ENCODE results near the gene SSR1. TPM values are rescaled to one million over a fixed set of nuclear protein-coding genes. Genes with fewer than 3 reads are reported as not detected.
A peak's percentile ranks its signal among the peaks of the same experiment; 100 is the strongest.
"Not testable (repeated sequence)": the region's sequence is repeated elsewhere in the genome, so short reads cannot be mapped to it uniquely, and the experiment has no call there.

SSR1 gene
- total and polyA plus RNA-seq, 2 donors (not counting 1 experiment from before 2014, with no cell fraction given) = 65.6 to 237 TPM

- Histone ChIP-seq H3K9ac (ENCODE audit: insufficient read depth, low read length) (no peak overlapping the region), H3K36me3 (ENCODE audit: control insufficient read depth, insufficient read depth, low read length) (no peaks in the 10 kb centered on the region), H3K9me3 (ENCODE audit: control insufficient read depth, insufficient read depth, low read depth, low read length) (no peaks in the 10 kb centered on the region), H4K20me1 (ENCODE audit: control insufficient read depth, extremely low read depth, insufficient read depth, low read length) (no peaks in the 10 kb centered on the region), H3K27ac (ENCODE audit: insufficient read depth, low read length) (no peak overlapping the region), H3K4me1 (ENCODE audit: control insufficient read depth, extremely low read depth, insufficient read depth, low read length) (peaks cover 5% of the 10 kb centered on the region), H3K4me2 (ENCODE audit: extremely low read depth, insufficient read depth, low read length) (peak overlapping the region; percentile 25), H3K79me2 (ENCODE audit: control insufficient read depth, insufficient read depth, low read length) (no peaks in the 10 kb centered on the region), H2AFZ (ENCODE audit: low read length) (no peak overlapping the region), H3K27me3 (ENCODE audit: control insufficient read depth, insufficient read depth, low read length) (no peaks in the 10 kb centered on the region), H3K4me3 (replicated peaks in 1 of 4; ENCODE audit: control extremely low read depth in 1 of 4, insufficient read depth in 1 of 4, low read depth in 3 of 4, low read length in 4 of 4) (no peak overlapping the region)
- DNase-seq (ENCODE audit: low read depth in 2 of 2) = peak; percentile 89 to 96
- TF ChIP-seq EZH2 (IDR thresholded peaks at IDR 0.05; ENCODE audit: low read length, missing control alignments) (no peak), CTCF (conservative IDR thresholded peaks at IDR 0.05 in 1 of 2, IDR thresholded peaks at IDR 0.05 in 1 of 2; ENCODE audit: low read depth in 1 of 2, low read length in 2 of 2) (no peak)
These were observed 45.4 kb downstream of the SSR1 start for GRCh38 chr6:7267466-7268091.

- no peaks in the 10 kb centered on the region for H4K20me1 ChIP-seq (ENCODE audit: control insufficient read depth, extremely low read depth, insufficient read depth, low read length)
- H3K79me2 ChIP-seq (ENCODE audit: control insufficient read depth, insufficient read depth, low read length) = no peaks in the 10 kb centered on the region
- no peak overlapping the region for H3K27ac ChIP-seq (ENCODE audit: insufficient read depth, low read length)
- no peak overlapping the region for H3K4me3 ChIP-seq (replicated peaks in 1 of 4; ENCODE audit: control extremely low read depth in 1 of 4, insufficient read depth in 1 of 4, low read depth in 3 of 4, low read length in 4 of 4)
- no peaks in the 10 kb centered on the region for H3K9me3 ChIP-seq (ENCODE audit: control insufficient read depth, insufficient read depth, low read depth, low read length)
- TF ChIP-seq EZH2 (IDR thresholded peaks at IDR 0.05; ENCODE audit: low read length, missing control alignments) (no peak), CTCF (conservative IDR thresholded peaks at IDR 0.05 in 1 of 2, IDR thresholded peaks at IDR 0.05 in 1 of 2; ENCODE audit: low read depth in 1 of 2, low read length in 2 of 2) (no peak)
- no peak overlapping the region for H3K4me2 ChIP-seq (ENCODE audit: extremely low read depth, insufficient read depth, low read length)
- no peaks in the 10 kb centered on the region for H3K27me3 ChIP-seq (ENCODE audit: control insufficient read depth, insufficient read depth, low read length)
- DNase-seq (ENCODE audit: low read depth in 2 of 2) = no peak
- H3K4me1 ChIP-seq (ENCODE audit: control insufficient read depth, extremely low read depth, insufficient read depth, low read length) = peaks cover 5% of the 10 kb centered on the region
- no peaks in the 10 kb centered on the region for H3K36me3 ChIP-seq (ENCODE audit: control insufficient read depth, insufficient read depth, low read length)
- H3K9ac ChIP-seq (ENCODE audit: insufficient read depth, low read length) = no peak overlapping the region
- H2AFZ ChIP-seq (ENCODE audit: low read length) = no peak overlapping the region
These were observed 45.9 kb downstream of the SSR1 start for GRCh38 chr6:7267071-7267465.

- H4K20me1 ChIP-seq (ENCODE audit: control insufficient read depth, extremely low read depth, insufficient read depth, low read length); H3K36me3 ChIP-seq (ENCODE audit: control insufficient read depth, insufficient read depth, low read length); H3K9me3 ChIP-seq (ENCODE audit: control insufficient read depth, insufficient read depth, low read depth, low read length): not testable (repeated sequence)
These were observed 47.6 kb downstream of the SSR1 start for GRCh38 chr6:7265385-7265726.

More at GRCh38 chr6:7265385-7265726, 47.6 kb downstream of the SSR1 start:
- DNase-seq (ENCODE audit: low read depth in 2 of 2); H3K4me2 ChIP-seq (ENCODE audit: extremely low read depth, insufficient read depth, low read length); H3K4me1 ChIP-seq (ENCODE audit: control insufficient read depth, extremely low read depth, insufficient read depth, low read length); H2AFZ ChIP-seq (ENCODE audit: low read length); H3K4me3 ChIP-seq (replicated peaks in 1 of 4; ENCODE audit: control extremely low read depth in 1 of 4, insufficient read depth in 1 of 4, low read depth in 3 of 4, low read length in 4 of 4); H3K27me3 ChIP-seq (ENCODE audit: control insufficient read depth, insufficient read depth, low read length); H3K79me2 ChIP-seq (ENCODE audit: control insufficient read depth, insufficient read depth, low read length); H3K27ac ChIP-seq (ENCODE audit: insufficient read depth, low read length); H3K9ac ChIP-seq (ENCODE audit: insufficient read depth, low read length): not testable (repeated sequence)
